ENCODE results near the gene FAM50B. TPM values are rescaled to one million over a fixed set of nuclear protein-coding genes. Genes with fewer than 3 reads are reported as not detected.

The FAM50B gene
- total RNA-seq, 1 donor from 2014 or later = 8.1 TPM

DNA sequence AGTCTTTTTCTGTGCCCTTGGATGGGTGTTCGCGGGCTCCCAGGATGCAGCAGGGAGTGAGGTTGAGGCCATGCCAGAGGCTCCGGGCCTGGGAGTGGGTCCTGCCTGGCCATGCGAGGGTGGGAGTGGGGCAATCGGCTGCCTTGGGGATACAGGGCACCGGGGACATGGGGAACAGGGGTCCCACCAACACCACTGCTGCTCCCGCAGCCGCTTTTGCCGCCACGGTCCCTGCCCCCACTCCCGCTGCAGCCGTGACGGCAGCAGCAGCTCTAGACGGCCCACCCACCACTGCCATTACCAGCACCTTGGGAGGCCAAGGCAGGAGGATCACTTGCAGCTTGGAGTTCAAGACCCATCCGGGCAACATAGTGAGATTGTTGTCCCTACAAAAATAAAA, 35.3 kb upstream of the FAM50B start:
- no peaks in the 10 kb centered on the region for H3K27me3 ChIP-seq
- H3K27ac ChIP-seq = no peak overlapping the region
- TF ChIP-seq, protein P1, sequence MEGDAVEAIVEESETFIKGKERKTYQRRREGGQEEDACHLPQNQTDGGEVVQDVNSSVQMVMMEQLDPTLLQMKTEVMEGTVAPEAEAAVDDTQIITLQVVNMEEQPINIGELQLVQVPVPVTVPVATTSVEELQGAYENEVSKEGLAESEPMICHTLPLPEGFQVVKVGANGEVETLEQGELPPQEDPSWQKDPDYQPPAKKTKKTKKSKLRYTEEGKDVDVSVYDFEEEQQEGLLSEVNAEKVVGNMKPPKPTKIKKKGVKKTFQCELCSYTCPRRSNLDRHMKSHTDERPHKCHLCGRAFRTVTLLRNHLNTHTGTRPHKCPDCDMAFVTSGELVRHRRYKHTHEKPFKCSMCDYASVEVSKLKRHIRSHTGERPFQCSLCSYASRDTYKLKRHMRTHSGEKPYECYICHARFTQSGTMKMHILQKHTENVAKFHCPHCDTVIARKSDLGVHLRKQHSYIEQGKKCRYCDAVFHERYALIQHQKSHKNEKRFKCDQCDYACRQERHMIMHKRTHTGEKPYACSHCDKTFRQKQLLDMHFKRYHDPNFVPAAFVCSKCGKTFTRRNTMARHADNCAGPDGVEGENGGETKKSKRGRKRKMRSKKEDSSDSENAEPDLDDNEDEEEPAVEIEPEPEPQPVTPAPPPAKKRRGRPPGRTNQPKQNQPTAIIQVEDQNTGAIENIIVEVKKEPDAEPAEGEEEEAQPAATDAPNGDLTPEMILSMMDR (IDR thresholded peaks at IDR 0.05) = no peak
- no peaks in the 10 kb centered on the region for H3K9me3 ChIP-seq
- DNase-seq (ENCODE audit: low spot score in 2 of 2) = no peak
- no peak overlapping the region for H3K4me3 ChIP-seq
- peaks cover 0 to 21% of the 10 kb centered on the region in 2 donors for H3K4me1 ChIP-seq
- no peaks in the 10 kb centered on the region for H3K36me3 ChIP-seq
- intact Hi-C loops (cut with DNase I) = no loop called here

DNA sequence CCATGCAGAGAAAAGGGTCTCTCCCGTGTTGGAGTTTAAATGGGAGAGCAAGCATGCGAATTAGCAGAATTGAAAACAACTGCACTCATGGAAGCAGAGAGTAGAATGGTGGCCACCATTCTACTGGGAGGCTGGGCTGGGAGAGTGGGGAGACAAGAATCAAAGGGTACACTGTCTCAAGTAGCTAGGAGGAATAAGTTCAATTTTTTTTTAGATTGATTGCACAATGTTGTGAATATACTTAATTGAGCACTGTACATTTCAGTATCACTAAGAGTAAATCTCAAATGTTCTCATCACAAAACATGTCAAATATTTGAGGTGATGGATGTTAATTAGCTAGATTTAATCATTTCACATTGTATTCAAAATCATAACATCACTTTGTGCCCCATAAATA, 34.6 kb upstream of the FAM50B start:
- Histone ChIP-seq H3K27ac (no peak overlapping the region), H3K4me3 (no peak overlapping the region), H3K27me3 (no peaks in the 10 kb centered on the region), H3K36me3 (no peaks in the 10 kb centered on the region), H3K4me1 (peaks cover 0 to 15% of the 10 kb centered on the region in 2 donors), H3K9me3 (no peaks in the 10 kb centered on the region)
- intact Hi-C loops (cut with DNase I) = no loop called here
- TF ChIP-seq, protein P1 (IDR thresholded peaks at IDR 0.05) = no peak
- no peak for DNase-seq (ENCODE audit: low spot score in 2 of 2)

DNA sequence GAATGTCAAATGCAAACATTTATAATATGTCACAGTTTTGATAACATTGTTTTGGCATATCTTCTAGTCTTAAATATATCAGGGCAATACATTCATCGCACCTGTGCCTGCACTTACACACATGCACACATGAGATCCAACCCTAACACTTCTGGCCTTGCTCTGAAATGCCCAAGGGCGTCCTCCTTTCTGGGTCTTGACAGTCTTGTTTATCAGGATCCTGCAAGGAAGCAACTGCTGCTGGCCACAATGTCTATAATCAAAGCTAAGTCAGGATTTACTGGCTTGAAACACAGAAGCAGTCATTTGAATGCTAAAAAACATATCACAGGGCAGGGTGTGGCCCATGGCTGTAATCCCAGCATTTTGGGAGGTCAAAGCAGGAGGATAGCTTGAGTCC, 32.9 kb upstream of the FAM50B start:
- no peak for DNase-seq (ENCODE audit: low spot score in 2 of 2)
- no peak overlapping the region for H3K4me3 ChIP-seq
- no peaks in the 10 kb centered on the region for H3K27me3 ChIP-seq
- no peak overlapping the region for H3K27ac ChIP-seq
- TF ChIP-seq, protein P1 (IDR thresholded peaks at IDR 0.05) = no peak
- H3K9me3 ChIP-seq = no peaks in the 10 kb centered on the region
- intact Hi-C loops (cut with DNase I) = no loop called here
- no peaks in the 10 kb centered on the region for H3K36me3 ChIP-seq
- H3K4me1 ChIP-seq = peaks cover 0 to 22% of the 10 kb centered on the region in 2 donors

DNA sequence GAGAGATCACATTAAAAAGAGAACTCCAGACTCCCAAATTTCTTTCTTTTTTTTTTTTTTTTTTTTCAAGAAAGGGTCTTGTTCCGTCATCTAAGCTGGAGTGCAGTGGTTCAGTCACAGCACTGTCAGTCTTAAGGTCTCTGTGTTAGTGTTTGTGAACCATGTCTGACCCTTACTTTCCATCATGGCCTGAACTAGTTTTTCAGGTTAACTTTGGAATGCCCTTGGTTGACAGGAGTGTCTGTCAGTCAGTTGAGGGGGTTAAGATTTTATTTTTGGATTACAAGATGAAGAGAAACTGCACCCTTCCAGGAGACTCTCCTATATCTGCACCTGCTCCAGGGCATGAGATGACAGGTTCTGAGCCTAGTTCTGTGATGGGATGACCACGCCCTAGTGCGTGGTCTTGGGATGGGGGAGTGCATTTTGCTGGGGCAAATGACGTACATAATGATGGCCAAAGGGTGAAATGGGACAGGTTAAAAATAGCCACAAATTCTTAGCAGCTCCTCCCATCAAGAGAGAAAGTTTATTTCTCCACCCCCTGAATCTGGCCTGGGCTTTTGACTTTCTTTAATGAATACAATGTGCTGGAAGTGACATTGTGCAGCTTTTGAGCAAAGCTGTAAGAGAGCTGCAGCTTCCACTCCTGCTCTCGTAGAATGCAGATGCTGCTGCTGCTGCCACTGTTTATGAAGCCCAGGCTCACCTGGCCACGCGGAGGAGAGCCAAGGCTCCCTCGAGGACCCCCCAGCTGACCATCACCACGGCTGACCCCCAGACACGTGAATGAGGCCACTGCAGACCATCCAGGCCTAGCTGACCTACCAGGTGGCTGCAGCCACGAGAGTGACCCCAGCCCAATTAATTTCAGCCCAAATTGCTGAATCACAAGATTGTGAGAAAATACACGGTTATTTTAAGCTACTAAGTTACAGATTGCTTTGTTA, 29.7 kb upstream of the FAM50B start:
- TF ChIP-seq, protein P1 (IDR thresholded peaks at IDR 0.05) = no peak
- H3K9me3 ChIP-seq = no peaks in the 10 kb centered on the region
- H3K4me1 ChIP-seq = peaks cover 3 to 30% of the 10 kb centered on the region in 2 donors
- intact Hi-C loops (cut with DNase I) = no loop called here
- no peaks in the 10 kb centered on the region for H3K27me3 ChIP-seq
- no peak for DNase-seq (ENCODE audit: low spot score in 2 of 2)
- no peak overlapping the region for H3K4me3 ChIP-seq
- no peaks in the 10 kb centered on the region for H3K36me3 ChIP-seq
- H3K27ac ChIP-seq = peak overlapping the region; percentile 5 to 42

DNA sequence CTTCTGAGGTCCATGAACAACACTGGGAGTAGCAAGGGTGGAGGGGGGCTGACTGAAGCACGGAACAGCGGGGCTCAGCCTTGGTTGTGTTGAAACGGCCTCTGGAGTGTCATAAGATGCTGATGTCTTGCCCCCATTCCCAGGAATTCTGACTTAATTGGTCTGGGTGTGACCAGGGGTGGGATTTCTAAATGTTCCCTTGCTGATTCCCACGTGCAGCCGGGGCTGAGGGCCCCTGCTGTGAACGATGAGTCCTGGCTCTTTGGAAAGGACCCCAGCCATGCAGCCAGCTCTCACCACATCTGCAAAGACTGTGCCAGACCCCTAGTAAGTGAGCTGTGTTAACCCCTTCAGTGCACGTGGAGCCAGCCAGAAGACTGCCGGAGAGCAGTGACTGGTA, 28.6 kb upstream of the FAM50B start:
- DNase-seq (ENCODE audit: low spot score in 2 of 2) = no peak
- Histone ChIP-seq H3K27me3 (no peaks in the 10 kb centered on the region), H3K4me1 (peaks cover 10 to 42% of the 10 kb centered on the region in 2 donors)

More for the DNA sequence above, 28.6 kb upstream of the FAM50B start:
- Histone ChIP-seq H3K27ac (peak overlapping the region in 1 of 2 donors; percentile 27), H3K9me3 (no peaks in the 10 kb centered on the region), H3K4me3 (no peak overlapping the region), H3K36me3 (no peaks in the 10 kb centered on the region)
- TF ChIP-seq, protein P1 (IDR thresholded peaks at IDR 0.05) = no peak
- intact Hi-C loops (cut with DNase I) = no loop called here
